GM19438 (cell line): Measurements from ENCODE around the gene CENPO.

ENCODE experiments used
- ATAC-seq: cut with Tn5 transposase; IDR thresholded peaks from one replicate; pipeline ENCODE4 v1.9.1; 2021; ENCODE audit warnings: low read depth; ENCODE audit not compliant: unreplicated experiment

CENPO gene

DNA sequence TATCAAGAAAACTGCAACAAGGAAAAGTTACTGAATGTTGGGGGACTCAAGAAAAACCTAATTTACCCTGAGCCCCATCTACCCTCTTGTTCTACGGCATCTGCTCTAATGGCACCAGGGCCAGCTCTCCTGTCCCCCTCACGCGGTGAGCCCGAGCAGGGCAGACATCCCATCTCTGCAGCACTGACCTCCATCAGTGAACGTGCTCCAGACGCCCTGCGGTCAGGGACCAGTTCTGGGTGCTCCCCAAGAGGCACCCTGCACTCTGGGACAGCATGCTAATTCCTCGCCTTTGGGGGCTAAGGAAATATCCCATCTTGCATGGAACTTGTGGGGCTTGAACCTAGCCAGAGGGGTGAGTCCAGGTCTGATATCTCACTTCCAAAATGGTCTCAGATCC is 43.0 kb downstream of the CENPO start:
- ATAC-seq: no peak

DNA sequence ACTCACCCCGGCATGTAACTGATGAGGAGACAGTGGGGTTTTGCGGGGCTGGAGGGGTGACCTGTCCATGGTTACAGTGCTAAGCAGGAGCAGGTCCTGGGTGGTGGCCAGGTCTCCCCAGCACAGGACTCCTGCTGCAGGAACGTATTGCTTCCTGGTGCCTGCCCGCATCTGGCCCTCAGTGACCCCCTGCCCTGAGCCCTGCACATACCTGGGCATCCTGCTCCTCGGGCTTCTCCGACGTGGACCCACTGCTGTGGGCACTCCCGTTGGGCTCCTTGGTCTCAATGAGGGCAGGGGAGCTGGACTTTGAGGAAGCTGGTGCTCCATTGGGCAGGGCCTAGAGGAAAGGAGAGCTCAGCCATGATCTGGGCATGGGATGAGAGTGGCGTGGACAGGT is 43.5 kb downstream of the CENPO start:
- no peak for ATAC-seq

DNA sequence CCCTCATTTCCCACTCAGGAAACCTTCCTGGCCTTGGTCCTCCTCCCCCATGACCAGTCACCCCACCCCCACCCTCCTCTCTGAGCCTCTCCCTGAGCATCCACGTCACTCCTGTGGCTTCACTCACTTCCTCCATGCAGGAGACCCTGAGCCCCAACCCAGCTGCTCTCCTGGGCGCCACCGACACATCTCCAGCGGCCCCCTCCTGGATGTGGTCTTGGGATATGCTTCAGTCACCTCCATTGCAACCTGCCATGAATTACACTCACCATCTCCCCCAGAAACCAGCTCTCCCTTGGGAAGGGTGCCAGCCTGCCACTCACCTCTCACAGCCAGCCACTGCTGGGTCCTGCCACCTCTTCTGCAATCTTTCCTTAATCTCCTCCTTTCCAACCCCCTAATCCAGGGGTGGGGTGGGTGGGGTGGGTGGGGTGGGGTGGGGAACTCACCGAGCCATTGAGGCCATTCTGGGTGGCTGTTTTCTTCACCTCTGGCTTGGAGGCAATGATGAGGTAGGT is 44.8 kb downstream of the CENPO start:
- no peak for ATAC-seq

DNA sequence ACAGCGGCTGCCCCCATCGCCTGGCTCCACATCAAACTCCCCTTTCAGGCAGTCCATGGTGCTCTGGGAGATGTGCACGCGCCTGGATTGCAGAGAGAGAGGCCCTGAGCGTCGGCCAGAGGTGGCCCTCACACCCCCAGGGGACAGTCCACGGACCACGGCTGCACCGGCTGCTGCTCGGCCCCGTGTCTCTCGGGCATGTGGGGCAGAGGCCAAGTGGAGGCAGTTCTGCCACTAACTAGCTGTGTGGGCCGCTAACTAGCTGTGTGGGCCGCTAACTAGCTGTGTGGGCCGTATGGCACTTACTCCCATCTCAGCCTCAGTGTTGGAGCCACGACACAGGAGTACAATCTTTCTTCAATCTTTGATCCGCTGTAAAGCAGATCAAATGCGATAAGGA is 45.3 kb downstream of the CENPO start:
- ATAC-seq: no peak

DNA sequence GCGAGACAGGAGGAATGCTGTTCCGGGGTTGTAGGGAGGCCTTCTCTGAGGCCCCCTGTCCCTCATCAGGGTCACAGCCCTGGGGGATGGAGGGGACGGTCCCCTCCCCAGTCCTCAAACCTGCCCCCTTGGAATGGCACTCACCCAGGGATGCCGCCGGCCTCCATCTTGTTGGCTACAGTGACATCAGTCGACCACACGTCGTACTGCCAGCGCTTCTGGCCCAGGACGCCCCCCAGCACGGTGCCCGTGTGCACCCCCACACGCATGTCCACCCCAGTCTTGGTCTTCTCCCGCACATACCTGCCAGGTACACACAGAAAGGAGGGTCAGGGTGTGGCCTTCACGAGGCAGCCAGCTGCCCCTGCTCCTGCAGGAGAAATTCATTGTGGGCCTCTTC is 46.5 kb downstream of the CENPO start:
- no peak for ATAC-seq

GRCh38 chr2:24840164-24840869 is 47.1 kb downstream of the CENPO start:
- no peak for ATAC-seq

GRCh38 chr2:24840962-24841945 is 48.0 kb downstream of the CENPO start:
- ATAC-seq: no peak

DNA sequence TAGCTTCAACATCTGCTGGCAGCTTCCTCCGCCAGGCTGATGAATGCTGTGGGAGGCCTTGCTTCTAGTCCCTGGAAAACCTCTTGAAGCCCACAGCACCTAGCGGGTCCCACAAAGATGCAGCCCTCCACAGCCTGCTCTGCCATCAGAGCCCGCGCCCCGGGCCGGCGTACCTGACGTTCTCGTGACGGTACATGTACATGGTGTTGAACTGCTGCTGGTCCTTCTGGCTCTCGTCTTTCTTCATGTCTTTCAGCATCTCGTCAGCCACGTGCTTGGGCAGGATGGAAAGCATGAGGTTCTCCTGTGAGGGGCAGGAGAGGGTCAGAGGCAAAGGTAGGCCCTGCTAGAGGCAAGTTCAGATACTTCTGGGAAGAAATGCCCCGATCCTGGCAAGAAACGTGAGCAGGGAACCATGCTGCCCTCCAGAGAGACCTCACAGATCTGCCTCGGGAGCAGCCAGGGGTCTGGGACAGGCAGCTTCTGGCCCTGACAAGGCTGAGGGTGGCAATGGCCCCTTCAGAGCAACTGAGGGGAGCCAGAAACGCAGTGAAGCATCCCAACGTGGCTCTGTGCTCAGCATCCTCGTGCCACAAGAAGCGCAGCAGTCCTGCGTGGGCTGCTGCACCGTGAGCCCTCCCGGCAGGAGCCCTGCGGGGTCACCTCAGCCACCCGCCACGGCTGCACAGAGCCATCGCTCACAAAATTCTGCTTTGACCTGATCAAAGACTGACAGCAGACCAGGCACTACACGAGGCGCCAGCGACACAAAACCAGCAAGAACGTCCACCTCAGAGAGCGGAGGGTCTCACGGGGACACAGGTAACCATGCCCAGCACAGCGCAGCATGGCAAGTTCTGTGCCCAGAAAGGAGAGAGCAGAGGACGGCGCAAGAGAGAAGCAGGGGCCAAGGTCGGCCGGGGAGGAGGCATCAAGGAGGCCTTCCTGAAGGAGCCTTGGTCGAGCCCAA is 49.1 kb downstream of the CENPO start:
- no peak for ATAC-seq

- ATAC-seq: no peak
These were observed 50.2 kb downstream of the CENPO start for GRCh38 chr2:24843330-24843860.

DNA sequence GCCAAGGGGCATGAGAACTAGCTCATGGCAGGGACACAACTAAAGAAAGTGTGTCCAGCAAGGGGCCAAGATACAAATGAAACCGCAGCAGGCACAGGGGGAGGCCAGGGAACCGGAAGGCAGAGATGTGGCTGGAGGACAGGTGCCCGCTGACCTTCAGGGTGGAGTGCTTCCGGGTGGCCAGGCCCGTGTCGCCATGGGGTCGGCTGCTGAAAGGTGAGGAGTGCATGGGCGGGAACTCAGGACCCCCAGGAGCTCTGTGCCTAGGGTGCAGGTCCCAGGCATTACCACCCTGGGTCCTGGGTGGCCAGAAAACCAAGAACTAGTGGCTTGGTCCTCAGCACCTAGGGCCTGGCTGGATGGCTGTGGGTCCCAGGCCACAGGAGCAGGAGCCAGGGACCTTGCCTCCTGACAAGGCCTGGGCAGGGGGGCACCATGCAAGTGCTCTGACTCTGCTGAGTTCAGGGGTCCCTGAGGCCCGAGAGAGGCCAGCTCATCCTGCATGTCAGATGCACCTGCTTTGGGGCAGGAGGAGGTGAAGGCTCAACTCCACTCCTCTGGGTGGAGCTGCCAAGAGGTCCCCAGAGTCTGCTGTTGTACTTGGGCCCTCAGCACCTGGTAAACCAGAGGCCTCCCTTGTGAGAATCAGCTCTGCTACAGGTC is 50.9 kb downstream of the CENPO start:
- ATAC-seq: no peak

GRCh38 chr2:24845691-24846090 is 52.5 kb downstream of the CENPO start:
- ATAC-seq: no peak

- no peak for ATAC-seq
These were observed 57.7 kb downstream of the CENPO start for GRCh38 chr2:24850944-24851343.

- ATAC-seq: no peak
These were observed 58.8 kb downstream of the CENPO start for GRCh38 chr2:24852026-24852425.

- no peak for ATAC-seq
These were observed 59.3 kb downstream of the CENPO start for GRCh38 chr2:24852431-24853020.

GRCh38 chr2:24853046-24853445 is 59.8 kb downstream of the CENPO start:
- no peak for ATAC-seq

GRCh38 chr2:24853996-24854395 is 60.8 kb downstream of the CENPO start:
- no peak for ATAC-seq

DNA sequence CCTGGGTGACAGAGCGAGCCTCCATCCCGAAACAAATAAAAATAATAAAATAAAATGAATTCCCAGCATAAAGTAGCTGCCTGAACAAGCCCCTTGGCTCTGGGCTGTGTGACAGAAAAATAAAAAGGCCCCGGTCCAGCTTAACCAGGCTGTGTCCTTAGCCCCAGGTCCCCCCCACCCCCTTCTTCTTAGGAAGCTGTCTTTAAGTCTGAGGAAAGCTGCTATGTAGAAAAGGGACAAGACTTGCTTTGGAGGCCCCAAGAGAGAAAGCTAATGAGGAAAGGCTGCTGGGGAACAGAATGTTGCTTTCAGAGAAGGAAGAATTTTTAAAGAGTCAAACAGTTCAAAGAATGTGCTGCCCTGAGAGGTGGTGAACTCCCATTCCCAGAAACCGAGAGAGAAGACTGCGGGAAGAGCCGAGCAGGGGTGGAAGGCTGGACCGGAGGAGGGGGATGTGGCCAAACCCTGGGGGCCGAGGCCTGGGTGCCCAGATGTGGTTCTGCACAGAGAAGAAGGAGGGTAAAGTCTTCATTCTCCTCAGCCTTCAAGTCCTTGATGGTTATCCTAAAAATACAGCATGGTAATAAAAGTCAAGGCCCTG is 61.9 kb downstream of the CENPO start:
- no peak for ATAC-seq

DNA sequence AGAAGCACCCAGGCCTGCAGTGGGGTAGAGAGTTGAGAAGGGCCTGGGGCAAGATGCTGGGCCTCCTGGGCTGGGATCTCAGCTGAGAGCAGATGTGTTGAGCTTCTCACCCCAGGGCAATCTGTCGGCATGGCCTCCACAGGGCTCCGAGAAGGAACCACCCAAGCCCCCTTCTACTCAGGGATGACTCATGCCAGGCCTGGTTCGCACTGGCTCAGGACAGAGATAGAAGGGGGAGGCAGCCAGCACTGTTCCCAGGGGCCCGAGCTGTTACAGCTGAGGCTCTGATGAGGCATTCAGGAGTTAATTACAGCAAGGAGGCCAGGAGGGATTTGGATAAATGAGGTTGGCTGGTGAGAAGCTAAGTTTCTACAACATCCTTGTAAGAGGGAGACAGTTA is 62.5 kb downstream of the CENPO start:
- ATAC-seq: no peak

DNA sequence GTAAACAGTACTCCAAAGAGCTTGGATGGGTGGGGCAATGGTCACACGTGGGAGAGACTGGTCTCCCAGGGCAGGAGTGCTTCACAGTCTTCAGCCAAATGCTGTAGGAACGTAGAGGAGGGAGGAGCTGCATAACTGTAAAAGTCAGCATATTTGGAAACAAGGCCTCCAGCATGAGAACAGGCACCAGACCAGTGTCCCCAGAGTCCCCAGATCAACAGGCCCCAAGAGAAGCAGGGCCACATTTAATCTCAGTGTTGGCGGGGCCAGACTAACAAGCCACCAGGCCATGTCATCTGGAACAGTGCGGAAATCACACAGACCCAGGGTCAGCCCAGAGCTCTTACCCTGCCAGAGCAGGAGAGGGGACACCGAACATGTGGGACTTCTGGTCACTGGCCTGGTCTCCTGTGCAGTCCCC is 63.6 kb downstream of the CENPO start:
- ATAC-seq: no peak
